Measurements from ENCODE around the gene PEDS1. TPM values are rescaled to one million over a fixed set of nuclear protein-coding genes. Genes with fewer than 3 reads are reported as not detected.

Gene PEDS1
- total and polyA plus RNA-seq, 2 of the 13 experiments (the other 11 are each of a cell fraction or from before 2014, with no cell fraction given), result 30.5 to 93.9 TPM

DNA sequence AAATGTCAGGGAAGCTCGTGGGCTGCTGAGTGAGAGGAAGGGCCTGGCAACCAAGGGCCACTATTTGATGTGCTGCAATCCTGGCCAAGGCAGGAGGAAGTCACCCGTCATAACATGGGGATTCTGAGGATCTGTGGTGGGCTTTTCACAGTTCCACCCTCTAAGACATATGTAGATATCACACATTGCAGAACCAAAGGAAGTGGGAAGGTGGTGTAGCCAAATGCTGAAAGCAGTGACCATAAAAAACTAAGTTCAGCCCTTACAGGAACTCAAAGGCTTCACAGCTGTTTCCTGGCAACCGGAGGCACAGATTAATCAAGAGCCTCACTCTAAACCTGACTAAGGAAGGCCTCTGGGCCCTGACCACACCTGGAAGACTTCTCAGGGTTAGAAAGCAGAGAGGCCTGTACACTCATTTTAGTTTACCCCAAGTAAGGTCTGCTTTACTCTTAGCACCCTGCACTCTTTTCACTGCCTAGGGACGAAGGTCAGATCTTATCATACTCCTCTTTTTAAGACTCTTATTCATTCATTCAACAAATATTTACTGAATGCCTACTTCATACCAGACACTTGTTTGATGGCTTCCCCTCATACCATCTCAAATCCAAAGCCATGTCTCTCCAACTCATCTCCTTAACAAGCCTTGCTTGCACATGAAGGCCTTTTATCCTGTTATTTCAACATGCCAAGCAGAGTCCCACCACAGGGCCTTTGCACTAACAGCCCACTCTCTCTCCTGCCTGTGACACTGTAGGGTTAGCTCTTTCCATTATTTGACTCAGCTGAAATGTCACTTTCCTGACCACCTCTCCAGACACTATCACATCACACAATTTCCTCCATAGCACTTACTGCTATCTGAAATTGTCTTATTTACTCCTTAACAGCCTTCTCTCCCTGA, 43.1 kb downstream of the PEDS1 start (continued):
- TF ChIP-seq ESRRA (CRISPR knock-in tag; IDR thresholded peaks at IDR 0.05; ENCODE audit: low read depth), result no peak
- no peak for TF ChIP-seq ZNF234 (CRISPR knock-in tag; conservative IDR thresholded peaks at IDR 0.05)
- TF ChIP-seq FOXA3 (CRISPR knock-in tag; IDR thresholded peaks at IDR 0.05), result peak; percentile 48; the same call in 1 of the 2 replicates
- no peak for TF ChIP-seq ZNF530 (CRISPR knock-in tag; IDR thresholded peaks at IDR 0.05; ENCODE audit: low read depth)
- no peak for TF ChIP-seq ZNF451 (CRISPR knock-in tag; IDR thresholded peaks at IDR 0.05)
- no peak for TF ChIP-seq PRDM15 (CRISPR knock-in tag; IDR thresholded peaks at IDR 0.05)
- no peak for TF ChIP-seq MAZ (IDR thresholded peaks at IDR 0.05; ENCODE audit: borderline replicate concordance, low read depth, low read length)
- TF ChIP-seq MAZ (CRISPR knock-in tag; IDR thresholded peaks at IDR 0.05; ENCODE audit: low read depth), result no peak
- no peak for TF ChIP-seq SOX13 (IDR thresholded peaks at IDR 0.05)
- TF ChIP-seq SOX13 (CRISPR knock-in tag; conservative IDR thresholded peaks at IDR 0.05 in 1 of 2, IDR thresholded peaks at IDR 0.05 in 1 of 2), result 0 out of 4 replicates have a peak, but pooled peaks of 1 of the 2 experiments have one; percentile 21
- TF ChIP-seq AHR (CRISPR knock-in tag; IDR thresholded peaks at IDR 0.05), result no peak; the same call in 1 of the 2 replicates
- TF ChIP-seq ZNF747 (CRISPR knock-in tag; IDR thresholded peaks at IDR 0.05; ENCODE audit: borderline replicate concordance), result peak; percentile 25; the same call in 1 of the 2 replicates
- no peak for TF ChIP-seq AGO2 (optimal IDR thresholded peaks at IDR 0.05; ENCODE audit: low read depth, low read length)
- TF ChIP-seq, protein P1, sequence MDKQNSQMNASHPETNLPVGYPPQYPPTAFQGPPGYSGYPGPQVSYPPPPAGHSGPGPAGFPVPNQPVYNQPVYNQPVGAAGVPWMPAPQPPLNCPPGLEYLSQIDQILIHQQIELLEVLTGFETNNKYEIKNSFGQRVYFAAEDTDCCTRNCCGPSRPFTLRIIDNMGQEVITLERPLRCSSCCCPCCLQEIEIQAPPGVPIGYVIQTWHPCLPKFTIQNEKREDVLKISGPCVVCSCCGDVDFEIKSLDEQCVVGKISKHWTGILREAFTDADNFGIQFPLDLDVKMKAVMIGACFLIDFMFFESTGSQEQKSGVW (CRISPR knock-in tag; IDR thresholded peaks at IDR 0.05; ENCODE audit: borderline replicate concordance), result no peak
- no peak for TF ChIP-seq MLXIP (CRISPR knock-in tag; IDR thresholded peaks at IDR 0.05; ENCODE audit: borderline replicate concordance)
- no peak for TF ChIP-seq ELF1 (CRISPR knock-in tag; IDR thresholded peaks at IDR 0.05)
- TF ChIP-seq KDM2A (CRISPR knock-in tag; IDR thresholded peaks at IDR 0.05; ENCODE audit: borderline replicate concordance, low read depth), result 0 out of 2 replicates have a peak, but pooled peaks have one; percentile 25
- TF ChIP-seq NRL (CRISPR knock-in tag; IDR thresholded peaks at IDR 0.05; ENCODE audit: borderline replicate concordance), result no peak
- TF ChIP-seq RAD51 (IDR thresholded peaks at IDR 0.05; ENCODE audit: borderline replicate concordance), result no peak

All from HepG2 (cell line).